ENCODE measurements around the gene MKNK2.

Gene MKNK2

DNA sequence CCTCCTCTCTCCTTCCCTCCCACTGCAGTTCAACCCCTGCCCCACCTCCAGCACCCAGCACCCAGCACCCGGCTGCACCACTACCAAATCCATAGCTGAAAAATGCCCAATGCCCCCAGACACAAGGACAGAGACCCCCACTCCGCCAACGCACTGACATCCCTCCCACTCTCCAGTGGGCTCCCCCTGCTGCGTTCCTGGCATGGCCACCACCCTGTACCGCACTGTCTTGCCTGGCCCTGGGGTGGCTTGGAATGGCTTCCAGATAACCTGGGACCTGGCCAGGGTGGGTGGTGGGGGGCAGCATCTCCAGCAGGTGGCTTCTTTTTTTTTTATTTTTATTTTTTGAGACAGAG lies 5.8 kb upstream of the MKNK2 start:
- no peak for ATAC-seq

GRCh38 chr19:2055931-2056836 lies 5.1 kb upstream of the MKNK2 start:
- no peak for ATAC-seq

GRCh38 chr19:2054763-2055162 lies 3.7 kb upstream of the MKNK2 start:
- ATAC-seq: no peak

DNA sequence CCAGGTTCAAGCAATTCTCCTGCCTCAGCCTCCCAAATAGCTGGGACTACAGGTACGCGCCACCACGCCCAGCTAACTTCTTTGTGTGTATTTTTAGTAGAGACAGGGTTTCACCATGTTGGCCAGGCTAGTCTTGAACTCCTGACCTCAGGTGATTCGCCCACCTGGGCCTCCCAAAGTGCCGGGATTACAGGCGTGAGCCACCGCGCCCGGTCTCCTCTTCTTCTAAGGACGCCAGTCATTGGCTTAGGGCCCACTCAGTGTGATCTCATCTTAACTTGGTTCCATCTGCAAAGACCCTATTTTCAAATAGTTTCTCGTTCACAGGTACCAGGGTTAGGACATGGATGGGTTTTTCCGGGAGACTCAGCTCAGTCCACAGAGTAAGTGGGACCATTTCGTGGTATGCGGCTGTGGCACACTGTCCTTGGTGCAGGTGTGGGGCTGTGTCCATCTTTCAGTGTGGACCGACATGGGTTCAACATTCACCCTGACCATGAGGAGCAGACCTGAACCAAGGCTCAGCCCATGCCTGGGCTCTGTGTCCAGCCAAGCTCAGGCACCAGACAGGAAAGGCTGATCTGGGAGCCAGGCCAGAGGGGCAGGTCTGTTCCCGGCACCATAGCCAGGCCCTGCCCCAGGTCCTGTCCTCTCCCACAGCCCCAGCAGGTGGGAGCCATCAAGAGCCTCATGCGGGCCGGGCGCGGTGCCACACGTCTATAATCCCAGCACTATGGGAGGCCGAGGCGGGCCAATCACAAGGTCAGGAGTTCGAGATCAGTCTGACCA lies 2.8 kb upstream of the MKNK2 start:
- no peak for ATAC-seq

GRCh38 chr19:2051773-2052704 lies 995 bp upstream of the MKNK2 start:
- ATAC-seq: peak; percentile 4 to 6

DNA sequence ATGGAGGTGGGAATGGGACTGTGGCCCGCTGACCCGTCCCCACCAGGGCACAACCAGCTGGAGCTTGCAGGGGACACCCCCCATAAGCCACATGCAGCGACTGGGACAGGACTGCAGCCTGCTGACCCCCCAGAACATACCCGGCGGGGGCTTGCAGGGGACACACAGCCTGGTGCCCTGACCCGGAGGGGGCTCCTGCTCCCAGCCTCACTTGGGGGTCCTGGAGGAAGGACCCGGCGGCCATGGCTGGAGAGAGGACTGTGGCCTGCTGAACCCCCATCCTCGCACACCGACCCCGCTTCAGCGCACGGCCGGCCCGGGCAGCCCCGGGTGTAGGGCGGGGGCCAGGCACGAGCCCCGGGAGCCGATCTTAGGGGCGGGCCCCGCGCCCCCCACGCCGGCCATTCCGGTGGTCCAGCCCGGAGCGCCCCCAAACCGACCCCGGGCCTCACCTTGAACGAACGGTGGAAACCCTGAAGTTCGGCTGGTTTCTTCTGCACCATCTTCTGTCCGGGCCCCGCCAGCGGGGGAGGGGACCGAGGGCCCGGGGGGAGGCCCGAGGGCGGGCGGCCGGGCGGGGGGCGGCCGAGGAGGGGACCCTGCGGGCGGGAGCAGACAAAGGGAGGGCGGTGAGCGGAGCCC lies 574 bp downstream of the MKNK2 start:
- ATAC-seq: no peak

GRCh38 chr19:2049741-2050348 lies 1.2 kb downstream of the MKNK2 start:
- ATAC-seq: peak; percentile 25 to 37

GRCh38 chr19:2048959-2049740 lies 1.9 kb downstream of the MKNK2 start:
- ATAC-seq: no peak

- no peak for ATAC-seq
Observed at GRCh38 chr19:2048104-2048958, 2.7 kb downstream of the MKNK2 start.

GRCh38 chr19:2047449-2048103 lies 3.5 kb downstream of the MKNK2 start:
- no peak for ATAC-seq

- no peak for ATAC-seq
Observed at GRCh38 chr19:2047076-2047448, 4.0 kb downstream of the MKNK2 start.

- ATAC-seq: no peak
Observed at GRCh38 chr19:2046046-2046907, 4.8 kb downstream of the MKNK2 start.

GRCh38 chr19:2045501-2046045 lies 5.5 kb downstream of the MKNK2 start:
- no peak for ATAC-seq

GRCh38 chr19:2044709-2045500 lies 6.1 kb downstream of the MKNK2 start:
- ATAC-seq: no peak

GRCh38 chr19:2043961-2044708 lies 6.9 kb downstream of the MKNK2 start:
- ATAC-seq: no peak

- no peak for ATAC-seq
Observed at GRCh38 chr19:2043251-2043641, 7.8 kb downstream of the MKNK2 start.
